Hematopoietic multipotent progenitor cell treated with erythropoietin and hydrocortisone succinate and interleukin-3 and kit ligand, for 4 days (in vitro differentiated cells): ENCODE data around the gene VIT.

Source experiments
- DNase-seq: peaks from one replicate; pipeline ENCODE4 v3.0.0-alpha.2; 2015

The VIT gene, protein sequence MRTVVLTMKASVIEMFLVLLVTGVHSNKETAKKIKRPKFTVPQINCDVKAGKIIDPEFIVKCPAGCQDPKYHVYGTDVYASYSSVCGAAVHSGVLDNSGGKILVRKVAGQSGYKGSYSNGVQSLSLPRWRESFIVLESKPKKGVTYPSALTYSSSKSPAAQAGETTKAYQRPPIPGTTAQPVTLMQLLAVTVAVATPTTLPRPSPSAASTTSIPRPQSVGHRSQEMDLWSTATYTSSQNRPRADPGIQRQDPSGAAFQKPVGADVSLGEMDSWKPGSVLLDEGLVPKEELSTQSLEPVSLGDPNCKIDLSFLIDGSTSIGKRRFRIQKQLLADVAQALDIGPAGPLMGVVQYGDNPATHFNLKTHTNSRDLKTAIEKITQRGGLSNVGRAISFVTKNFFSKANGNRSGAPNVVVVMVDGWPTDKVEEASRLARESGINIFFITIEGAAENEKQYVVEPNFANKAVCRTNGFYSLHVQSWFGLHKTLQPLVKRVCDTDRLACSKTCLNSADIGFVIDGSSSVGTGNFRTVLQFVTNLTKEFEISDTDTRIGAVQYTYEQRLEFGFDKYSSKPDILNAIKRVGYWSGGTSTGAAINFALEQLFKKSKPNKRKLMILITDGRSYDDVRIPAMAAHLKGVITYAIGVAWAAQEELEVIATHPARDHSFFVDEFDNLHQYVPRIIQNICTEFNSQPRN

DNA sequence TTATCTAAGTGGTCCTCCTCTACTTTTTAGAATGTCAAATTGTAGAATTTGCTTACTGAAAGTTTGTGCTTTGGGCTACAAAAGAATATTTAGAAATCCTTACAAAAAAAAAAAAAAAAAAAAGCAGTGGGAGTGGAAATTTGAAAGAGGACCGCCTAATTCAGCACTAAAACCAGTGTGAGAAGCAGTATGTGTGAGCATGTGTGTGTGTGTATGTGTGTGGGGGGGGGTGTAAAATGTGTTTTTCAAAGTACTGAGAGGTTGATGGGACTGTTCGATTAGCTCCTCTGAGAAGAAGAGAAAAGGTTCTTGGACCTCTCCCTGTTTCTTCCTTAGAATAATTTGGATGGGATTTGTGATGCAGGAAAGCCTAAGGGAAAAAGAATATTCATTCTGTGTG lies at the start of gene VIT:
Gene VIT, plus strand, starts transcription at position 175 of the 400 bp plus-strand sequence. CDS start 19,664 bp downstream, outside the sequence.
- DNase-seq: no peak

GRCh38 chr2:36650031-36650829 lies 46.3 kb upstream of the VIT start:
- DNase-seq: no peak

GRCh38 chr2:36653155-36653554 lies 43.4 kb upstream of the VIT start:
- DNase-seq: no peak

GRCh38 chr2:36653967-36654694 lies 42.4 kb upstream of the VIT start:
- no peak for DNase-seq

DNA sequence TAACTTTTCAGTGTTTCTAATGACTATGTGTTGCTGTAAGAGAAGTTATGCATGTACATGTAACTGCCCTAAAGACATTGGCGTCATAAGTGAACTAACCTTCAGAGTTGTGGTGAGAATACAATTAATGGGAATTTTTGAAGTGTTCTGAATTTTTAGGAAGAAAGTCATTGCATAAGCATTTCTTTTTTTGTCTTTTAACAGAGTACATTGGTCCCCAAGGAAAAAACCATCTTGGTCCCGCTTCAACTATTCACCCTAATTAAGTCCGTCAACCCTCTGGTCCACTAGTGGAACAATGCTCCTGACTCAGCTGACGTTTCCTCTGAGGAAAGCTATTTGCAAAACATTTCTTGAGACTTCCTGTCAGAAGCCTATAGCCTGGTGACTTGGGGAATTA lies 41.1 kb upstream of the VIT start:
- no peak for DNase-seq

GRCh38 chr2:36657703-36658102 lies 38.8 kb upstream of the VIT start:
- DNase-seq: no peak

GRCh38 chr2:36658277-36658748 lies 38.2 kb upstream of the VIT start:
- no peak for DNase-seq

- no peak for DNase-seq
Observed at GRCh38 chr2:36659218-36659617, 37.3 kb upstream of the VIT start.

DNA sequence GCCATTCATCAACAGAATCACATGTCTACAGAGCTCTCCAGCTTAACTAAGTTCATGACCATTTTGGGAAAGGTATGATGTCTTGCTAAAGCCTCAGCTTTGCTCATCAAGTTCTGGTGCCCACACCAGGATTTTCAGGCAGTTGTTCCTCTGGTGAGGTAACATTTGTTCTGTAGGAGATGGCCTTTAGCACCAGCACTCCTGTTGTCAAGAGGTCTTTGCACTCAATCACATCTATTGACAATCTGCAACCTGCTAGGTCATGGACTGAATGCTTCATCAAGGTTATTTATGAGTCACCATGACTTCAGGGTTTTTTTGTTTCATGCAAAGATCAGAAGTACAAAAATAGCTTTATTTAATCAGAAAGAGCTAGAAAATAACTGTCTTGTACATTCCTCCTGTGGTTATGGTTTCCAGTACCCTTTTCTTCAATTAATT lies 36.6 kb upstream of the VIT start:
- no peak for DNase-seq

GRCh38 chr2:36662638-36663037 lies 33.9 kb upstream of the VIT start:
- DNase-seq: no peak

- DNase-seq: no peak
Observed at GRCh38 chr2:36663295-36663694, 33.2 kb upstream of the VIT start.

DNA sequence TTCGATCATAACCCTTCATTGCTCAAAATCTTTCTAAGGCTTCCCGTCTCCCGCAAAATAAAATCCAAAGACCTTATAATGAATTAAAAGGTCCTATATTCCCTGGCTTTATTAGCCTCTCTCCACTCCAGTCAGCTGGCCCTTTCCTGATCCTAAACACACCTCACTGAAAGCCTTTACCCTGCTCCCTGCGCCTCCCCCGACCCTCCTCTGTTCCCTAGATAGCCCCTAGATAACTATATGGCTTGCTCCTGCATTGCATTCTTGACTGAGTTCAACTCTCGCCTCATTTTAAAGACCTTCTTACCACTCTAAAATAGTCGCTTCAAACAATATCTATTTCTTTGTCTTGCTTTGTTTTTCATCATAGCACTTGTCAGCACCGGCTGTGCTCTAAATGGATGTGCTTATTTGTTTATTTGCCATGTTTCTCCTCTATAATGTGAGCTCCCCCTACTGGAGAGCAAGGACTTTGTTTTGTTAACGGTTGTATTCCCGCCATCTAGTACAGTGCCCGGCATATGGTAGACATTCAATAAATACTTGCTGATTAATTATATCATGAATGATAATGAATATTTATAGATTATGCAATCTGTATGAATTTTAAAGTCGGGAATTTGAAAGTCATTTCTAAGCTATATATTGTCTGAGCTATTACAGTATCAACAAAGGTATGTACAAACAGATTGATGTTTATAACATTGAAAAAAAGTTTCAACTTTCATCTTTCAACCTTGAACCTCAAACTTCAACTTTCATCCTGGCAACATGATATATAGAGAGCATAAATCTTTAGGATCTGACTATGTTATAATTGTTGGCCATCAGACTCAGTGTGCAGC lies 32.4 kb upstream of the VIT start:
- peak; percentile 85 for DNase-seq

DNA sequence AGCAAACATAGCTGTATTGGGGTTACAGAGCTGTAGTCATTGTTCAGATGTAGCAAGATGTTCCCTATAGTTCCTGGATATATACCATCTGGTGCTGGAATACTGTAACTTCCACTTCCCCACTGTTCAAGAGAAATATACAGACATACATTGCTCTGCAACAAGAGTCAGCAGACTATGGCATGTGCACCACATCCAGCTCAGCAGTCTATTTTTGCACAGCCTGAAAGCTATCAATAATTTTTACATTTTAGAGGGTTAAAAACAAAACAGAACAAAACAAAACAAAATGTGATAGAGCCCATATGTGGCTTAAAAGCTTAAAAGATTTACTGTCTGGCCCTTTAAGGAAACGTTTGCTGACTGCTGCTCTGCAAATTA lies 31.8 kb upstream of the VIT start:
- DNase-seq: no peak

- DNase-seq: no peak
Observed at GRCh38 chr2:36667931-36668330, 28.6 kb upstream of the VIT start.

GRCh38 chr2:36670881-36671595 lies 25.5 kb upstream of the VIT start:
- DNase-seq: no peak

- no peak for DNase-seq
Observed at GRCh38 chr2:36671731-36672130, 24.8 kb upstream of the VIT start.

- peak; percentile 63 for DNase-seq
Observed at GRCh38 chr2:36672199-36672598, 24.3 kb upstream of the VIT start.

GRCh38 chr2:36675579-36676282 lies 20.8 kb upstream of the VIT start:
- DNase-seq: no peak

- DNase-seq: no peak
Observed at GRCh38 chr2:36676364-36676763, 20.1 kb upstream of the VIT start.

DNA sequence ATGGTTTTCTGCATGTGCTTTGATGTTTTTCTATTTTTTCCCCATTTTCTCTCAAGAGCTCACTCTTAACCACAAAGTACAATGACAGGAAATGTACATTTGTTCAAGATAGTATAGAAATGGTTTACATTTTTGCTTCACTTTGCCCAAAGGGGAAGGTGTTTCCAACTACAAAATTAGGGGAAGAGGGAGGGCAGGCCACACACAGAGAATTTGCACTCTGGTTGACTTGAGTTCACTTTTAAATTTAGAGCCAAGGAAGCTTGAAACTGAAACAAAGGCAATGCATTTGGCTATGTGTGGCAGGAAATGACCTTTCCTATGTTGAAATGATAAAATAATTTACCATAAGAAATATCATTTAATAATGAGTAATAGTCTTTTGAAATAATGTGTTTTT lies 19.1 kb upstream of the VIT start:
- peak; percentile 69 for DNase-seq
